Prostate gland (tissue), 2 donors: ENCODE results near the gene SCO1.
A peak's percentile ranks its signal among the peaks of the same experiment; 100 is the strongest.

ENCODE experiments used
- POLR2A ChIP-seq: fragments of 450-650 bp; IDR thresholded peaks from one replicate; pipeline ENCODE4 v1.6.1; 2016; ENCODE audit warnings: antibody characterized with exemption, mild to moderate bottlenecking
- TF ChIP-seq, protein P1 (sequence below), 4 experiments: fragments of 200-600 bp in 2 of 4; fragments of 450-650 bp in 2 of 4; sonication (generic) in 2 of 4; IDR thresholded peaks; 1 replicate in 3 of 4; 2 replicates in 1 of 4; pipeline ENCODE4 v1.5.1; 2016 to 2019; ENCODE audit warnings: antibody characterized with exemption in 4 of 4, mild to moderate bottlenecking in 2 of 4, moderate library complexity in 2 of 4

- TF ChIP-seq, protein P1, sequence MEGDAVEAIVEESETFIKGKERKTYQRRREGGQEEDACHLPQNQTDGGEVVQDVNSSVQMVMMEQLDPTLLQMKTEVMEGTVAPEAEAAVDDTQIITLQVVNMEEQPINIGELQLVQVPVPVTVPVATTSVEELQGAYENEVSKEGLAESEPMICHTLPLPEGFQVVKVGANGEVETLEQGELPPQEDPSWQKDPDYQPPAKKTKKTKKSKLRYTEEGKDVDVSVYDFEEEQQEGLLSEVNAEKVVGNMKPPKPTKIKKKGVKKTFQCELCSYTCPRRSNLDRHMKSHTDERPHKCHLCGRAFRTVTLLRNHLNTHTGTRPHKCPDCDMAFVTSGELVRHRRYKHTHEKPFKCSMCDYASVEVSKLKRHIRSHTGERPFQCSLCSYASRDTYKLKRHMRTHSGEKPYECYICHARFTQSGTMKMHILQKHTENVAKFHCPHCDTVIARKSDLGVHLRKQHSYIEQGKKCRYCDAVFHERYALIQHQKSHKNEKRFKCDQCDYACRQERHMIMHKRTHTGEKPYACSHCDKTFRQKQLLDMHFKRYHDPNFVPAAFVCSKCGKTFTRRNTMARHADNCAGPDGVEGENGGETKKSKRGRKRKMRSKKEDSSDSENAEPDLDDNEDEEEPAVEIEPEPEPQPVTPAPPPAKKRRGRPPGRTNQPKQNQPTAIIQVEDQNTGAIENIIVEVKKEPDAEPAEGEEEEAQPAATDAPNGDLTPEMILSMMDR (IDR thresholded peaks at IDR 0.05), result peak in 1 of 4 experiments; percentile 23
- TF ChIP-seq POLR2A, result no peak
Observed at GRCh38 chr17:10628756-10629155, 68.6 kb downstream of the SCO1 start.
